H1 (cell line): ENCODE results near the gene CDH8. TPM values are rescaled to one million over a fixed set of nuclear protein-coding genes. Genes with fewer than 3 reads are reported as not detected.

ENCODE experiments used
- ASH2L ChIP-seq: fragments of 200-600, 300-600 bp; sonication (generic); IDR thresholded peaks from one replicate; pipeline ENCODE4 v1.7.1; 2017; ENCODE audit warnings: low read length
- GABPA ChIP-seq: IDR thresholded peaks from 2 replicates; pipeline ENCODE4 v1.6.1; 2011; ENCODE audit warnings: mild to moderate bottlenecking, low read length, moderate library complexity, borderline replicate concordance; ENCODE audit not compliant: insufficient read depth
- KDM5A ChIP-seq: fragments of 200-600 bp; IDR thresholded peaks from 2 replicates; pipeline ENCODE4 v1.7.1; 2012; ENCODE audit warnings: mild to moderate bottlenecking, low read length, inconsistent platforms, mixed read lengths
- NANOG ChIP-seq: IDR thresholded peaks from 2 replicates; pipeline ENCODE4 v1.6.1; 2011; ENCODE audit warnings: low read length, low read depth, mild to moderate bottlenecking, inconsistent platforms; ENCODE audit not compliant: insufficient read depth, poor library complexity, severe bottlenecking
- POLR2A ChIP-seq, 2 experiments: IDR thresholded peaks; 1 replicate in 1 of 2; 2 replicates in 1 of 2; pipeline ENCODE4 v1.6.1; 2011; ENCODE audit warnings: low read depth in 2 of 2, low read length in 2 of 2, mild to moderate bottlenecking in 2 of 2; ENCODE audit errors: control extremely low read depth in 1 of 2
- RAD21 ChIP-seq, 2 experiments: IDR thresholded peaks in 1 of 2; conservative IDR thresholded peaks in 1 of 2; 2 replicates each; pipeline ENCODE4 v1.6.1; 2011; ENCODE audit warnings: low read depth in 2 of 2, low read length in 2 of 2, improper control_type of control experiment in 1 of 2, inconsistent platforms in 1 of 2, mild to moderate bottlenecking in 1 of 2, moderate library complexity in 1 of 2
- RBBP5 ChIP-seq: IDR thresholded peaks from 2 replicates; pipeline ENCODE4 v1.7.1; 2012; ENCODE audit warnings: low read depth, mild to moderate bottlenecking, inconsistent platforms, low read length, moderate library complexity, borderline replicate concordance
- SAP30 ChIP-seq: fragments of 300-600 bp; sonication (generic); IDR thresholded peaks from 2 replicates; pipeline ENCODE4 v1.7.1; 2012; ENCODE audit warnings: low read length, moderate library complexity, mild to moderate bottlenecking, inconsistent platforms; ENCODE audit not compliant: insufficient read depth, insufficient replicate concordance
- SRF ChIP-seq: IDR thresholded peaks from 2 replicates; pipeline ENCODE4 v1.6.1; 2011; ENCODE audit warnings: mild to moderate bottlenecking, low read depth, low read length, moderate library complexity
- TEAD4 ChIP-seq: IDR thresholded peaks from 2 replicates; pipeline ENCODE4 v1.6.1; 2012; ENCODE audit warnings: low read depth, low read length, inconsistent platforms, mixed read lengths
- YY1 ChIP-seq: IDR thresholded peaks from 2 replicates; pipeline ENCODE4 v1.6.1; 2011; ENCODE audit warnings: low read depth, mild to moderate bottlenecking, low read length
- polyA plus RNA-seq, 7 experiments: library from polyadenylated mRNA; depleted of rRNA in 3 of 7; stranded (reverse) in 5 of 7; unstranded in 2 of 7; fragments of >200 nt in 5 of 7; fragments of 200-250 nt in 2 of 7; gene quantifications; 1 replicate in 5 of 7; 2 replicates in 1 of 7; 4 replicates in 1 of 7; pipeline versions ENCODE4 v1.2.1 to v1.2.3, GENCODE V29; 2011 to 2013; ENCODE audit warnings: missing spikeins in 2 of 7, mixed read lengths in 2 of 7
- total RNA-seq: library from RNA; stranded (reverse); fragmentation: NEBNext Ultra II Directional; extraction: Animal tissue kit (Norgen Biotek cat#: 25700); gene quantifications from 2 replicates; pipeline ENCODE4 v1.2.1, GENCODE V29; 2021
- TF ChIP-seq, protein P1 (sequence below): IDR thresholded peaks from 2 replicates; pipeline ENCODE4 v1.6.1; 2011; ENCODE audit warnings: low read length, improper control_type of control experiment
- TF ChIP-seq, protein P2 (sequence below): IDR thresholded peaks from 2 replicates; pipeline ENCODE4 v1.6.1; 2012; ENCODE audit warnings: low read length, inconsistent platforms
- TF ChIP-seq, protein P3 (sequence below): IDR thresholded peaks from 2 replicates; pipeline ENCODE4 v1.6.1; 2011; ENCODE audit warnings: low read depth, mild to moderate bottlenecking, low read length; ENCODE audit not compliant: insufficient read depth
- TF ChIP-seq, protein P4 (sequence below), 3 experiments: IDR thresholded peaks; 1 replicate in 2 of 3; 2 replicates in 1 of 3; pipeline versions ENCODE4 v1.5.1 to v1.6.1; 2011; ENCODE audit warnings: low read length in 3 of 3, mild to moderate bottlenecking in 3 of 3, inconsistent platforms in 2 of 3, low read depth in 1 of 3, moderate library complexity in 1 of 3; ENCODE audit not compliant: insufficient read depth in 1 of 3; ENCODE audit errors: control extremely low read depth in 1 of 3

Gene CDH8
- total and polyA plus RNA-seq, 2 of the 8 experiments (the other 6 are each of a cell fraction or from before 2014, with no cell fraction given) = 7.7 to 8.4 TPM

DNA sequence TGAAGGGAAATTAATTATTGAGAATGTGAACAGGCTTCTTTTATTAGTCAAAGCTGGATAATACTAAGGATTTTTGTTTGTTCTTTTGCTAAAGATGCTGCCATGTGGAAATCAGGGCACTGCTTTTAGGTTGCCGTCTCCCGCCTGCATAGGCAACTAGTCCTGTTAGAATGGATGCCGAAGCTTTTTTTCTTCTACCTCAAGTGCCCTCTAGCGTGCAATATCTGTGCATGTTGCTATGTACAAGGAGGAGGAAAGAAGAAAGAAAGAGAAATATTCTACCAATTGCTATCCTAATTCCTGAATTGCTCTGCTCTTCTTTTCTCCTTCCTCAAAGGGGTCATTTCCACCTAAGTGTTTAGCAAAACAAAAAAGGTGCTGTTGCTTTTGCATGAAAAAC, 5.2 kb upstream of the CDH8 start (continued):
- TF ChIP-seq SAP30 = no peak
- TF ChIP-seq, protein P1, sequence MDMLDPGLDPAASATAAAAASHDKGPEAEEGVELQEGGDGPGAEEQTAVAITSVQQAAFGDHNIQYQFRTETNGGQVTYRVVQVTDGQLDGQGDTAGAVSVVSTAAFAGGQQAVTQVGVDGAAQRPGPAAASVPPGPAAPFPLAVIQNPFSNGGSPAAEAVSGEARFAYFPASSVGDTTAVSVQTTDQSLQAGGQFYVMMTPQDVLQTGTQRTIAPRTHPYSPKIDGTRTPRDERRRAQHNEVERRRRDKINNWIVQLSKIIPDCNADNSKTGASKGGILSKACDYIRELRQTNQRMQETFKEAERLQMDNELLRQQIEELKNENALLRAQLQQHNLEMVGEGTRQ = no peak
- peak; percentile 58 for TF ChIP-seq YY1
- no peak for TF ChIP-seq POLR2A (IDR thresholded peaks at IDR 0.05; ENCODE audit: control extremely low read depth in 1 of 2, low read depth in 2 of 2, low read length in 2 of 2)
- no peak for TF ChIP-seq TEAD4
- TF ChIP-seq RAD21 (IDR thresholded peaks at IDR 0.05 in 1 of 2, conservative IDR thresholded peaks at IDR 0.05 in 1 of 2; ENCODE audit: low read depth in 2 of 2, low read length in 2 of 2) = peak; percentile 79 to 86
- no peak for TF ChIP-seq GABPA
- no peak for TF ChIP-seq SRF
- TF ChIP-seq, protein P2, sequence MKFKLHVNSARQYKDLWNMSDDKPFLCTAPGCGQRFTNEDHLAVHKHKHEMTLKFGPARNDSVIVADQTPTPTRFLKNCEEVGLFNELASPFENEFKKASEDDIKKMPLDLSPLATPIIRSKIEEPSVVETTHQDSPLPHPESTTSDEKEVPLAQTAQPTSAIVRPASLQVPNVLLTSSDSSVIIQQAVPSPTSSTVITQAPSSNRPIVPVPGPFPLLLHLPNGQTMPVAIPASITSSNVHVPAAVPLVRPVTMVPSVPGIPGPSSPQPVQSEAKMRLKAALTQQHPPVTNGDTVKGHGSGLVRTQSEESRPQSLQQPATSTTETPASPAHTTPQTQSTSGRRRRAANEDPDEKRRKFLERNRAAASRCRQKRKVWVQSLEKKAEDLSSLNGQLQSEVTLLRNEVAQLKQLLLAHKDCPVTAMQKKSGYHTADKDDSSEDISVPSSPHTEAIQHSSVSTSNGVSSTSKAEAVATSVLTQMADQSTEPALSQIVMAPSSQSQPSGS = no peak
- no peak for TF ChIP-seq KDM5A
- TF ChIP-seq ASH2L = no peak
- no peak for TF ChIP-seq NANOG
- no peak for TF ChIP-seq RBBP5
- TF ChIP-seq, protein P3, sequence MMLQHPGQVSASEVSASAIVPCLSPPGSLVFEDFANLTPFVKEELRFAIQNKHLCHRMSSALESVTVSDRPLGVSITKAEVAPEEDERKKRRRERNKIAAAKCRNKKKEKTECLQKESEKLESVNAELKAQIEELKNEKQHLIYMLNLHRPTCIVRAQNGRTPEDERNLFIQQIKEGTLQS = no peak
- TF ChIP-seq, protein P4, sequence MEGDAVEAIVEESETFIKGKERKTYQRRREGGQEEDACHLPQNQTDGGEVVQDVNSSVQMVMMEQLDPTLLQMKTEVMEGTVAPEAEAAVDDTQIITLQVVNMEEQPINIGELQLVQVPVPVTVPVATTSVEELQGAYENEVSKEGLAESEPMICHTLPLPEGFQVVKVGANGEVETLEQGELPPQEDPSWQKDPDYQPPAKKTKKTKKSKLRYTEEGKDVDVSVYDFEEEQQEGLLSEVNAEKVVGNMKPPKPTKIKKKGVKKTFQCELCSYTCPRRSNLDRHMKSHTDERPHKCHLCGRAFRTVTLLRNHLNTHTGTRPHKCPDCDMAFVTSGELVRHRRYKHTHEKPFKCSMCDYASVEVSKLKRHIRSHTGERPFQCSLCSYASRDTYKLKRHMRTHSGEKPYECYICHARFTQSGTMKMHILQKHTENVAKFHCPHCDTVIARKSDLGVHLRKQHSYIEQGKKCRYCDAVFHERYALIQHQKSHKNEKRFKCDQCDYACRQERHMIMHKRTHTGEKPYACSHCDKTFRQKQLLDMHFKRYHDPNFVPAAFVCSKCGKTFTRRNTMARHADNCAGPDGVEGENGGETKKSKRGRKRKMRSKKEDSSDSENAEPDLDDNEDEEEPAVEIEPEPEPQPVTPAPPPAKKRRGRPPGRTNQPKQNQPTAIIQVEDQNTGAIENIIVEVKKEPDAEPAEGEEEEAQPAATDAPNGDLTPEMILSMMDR (IDR thresholded peaks at IDR 0.05; ENCODE audit: control extremely low read depth in 1 of 3, insufficient read depth in 1 of 3, low read depth in 1 of 3, low read length in 3 of 3) = peak in 2 of 3 experiments; percentile 60 to 64; a peak in 3 of 4 replicates
- TF ChIP-seq, all 59 proteins: peak for 4
